SJCRH30 (cell line): ENCODE measurements around the gene PHOSPHO1. TPM values are rescaled to one million over a fixed set of nuclear protein-coding genes. Genes with fewer than 3 reads are reported as not detected.

Experiments
- DNase-seq, 2 experiments: peaks; one replicate each; pipeline ENCODE4 v3.0.0-alpha.2; 2015 to 2020
- H3K27ac ChIP-seq: fragments of 250-450 bp; sonication (Bioruptor Pico); 2 replicates; pipeline ENCODE4 v1.5.1; 2020; ENCODE audit warnings: mild to moderate bottlenecking, moderate library complexity
- H3K27me3 ChIP-seq: fragments of 250-450 bp; sonication (Bioruptor Pico); 2 replicates; pipeline ENCODE4 v1.5.1; 2020; ENCODE audit warnings: mild to moderate bottlenecking, moderate library complexity
- H3K36me3 ChIP-seq: fragments of 250-450 bp; sonication (Bioruptor Pico); 2 replicates; pipeline ENCODE4 v1.5.1; 2020; ENCODE audit warnings: mild to moderate bottlenecking, moderate library complexity
- H3K4me1 ChIP-seq: fragments of 250-450 bp; sonication (Bioruptor Pico); 2 replicates; pipeline ENCODE4 v1.5.1; 2020; ENCODE audit warnings: mild to moderate bottlenecking, moderate library complexity
- H3K4me3 ChIP-seq: fragments of 250-450 bp; sonication (Bioruptor Pico); 2 replicates; pipeline ENCODE4 v1.5.1; 2020; ENCODE audit warnings: mild to moderate bottlenecking, moderate library complexity
- H3K9me3 ChIP-seq: fragments of 250-450 bp; sonication (Bioruptor Pico); replicated peaks from 2 replicates; pipeline ENCODE4 v1.5.1; 2020; ENCODE audit warnings: mild to moderate bottlenecking, moderate library complexity
- total RNA-seq: library from RNA; depleted of rRNA; stranded (reverse); fragments of >200 nt; shearing (Covaris generic); gene quantifications from 2 replicates; pipeline ENCODE4 v1.2.3, GENCODE V29; 2014

Gene PHOSPHO1
- total RNA-seq, 1 experiment from 2014 or later = not detected

DNA sequence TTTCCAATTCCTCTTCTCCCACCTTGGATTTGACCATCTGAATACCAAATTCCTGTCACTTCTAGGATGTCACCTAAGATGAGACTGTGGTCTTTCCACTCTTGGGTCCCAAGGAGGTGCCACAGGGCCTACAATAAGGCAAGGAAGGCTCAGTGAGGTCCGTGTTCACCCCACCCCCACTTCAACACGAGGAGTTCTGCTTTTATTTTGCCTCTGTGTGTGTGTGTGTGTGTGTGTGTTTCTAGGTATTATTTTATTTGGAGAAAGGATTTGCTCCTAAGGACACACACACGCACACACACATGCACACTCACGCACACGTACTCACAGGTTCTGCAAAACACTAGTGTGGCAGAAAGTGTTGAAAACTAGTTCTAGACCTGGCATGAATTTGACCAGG, 24.5 kb upstream of the PHOSPHO1 start:
- Histone ChIP-seq H3K27me3 (no peaks in the 10 kb centered on the region), H3K9me3 (no peaks in the 10 kb centered on the region), H3K36me3 (no peaks in the 10 kb centered on the region), H3K27ac (no peak overlapping the region), H3K4me3 (no peak overlapping the region), H3K4me1 (no peaks in the 10 kb centered on the region)
- DNase-seq = no peak

- Histone ChIP-seq H3K4me3 (no peak overlapping the region), H3K9me3 (no peaks in the 10 kb centered on the region), H3K36me3 (no peaks in the 10 kb centered on the region), H3K27ac (no peak overlapping the region), H3K27me3 (no peaks in the 10 kb centered on the region), H3K4me1 (no peaks in the 10 kb centered on the region)
- no peak for DNase-seq
Measured at GRCh38 chr17:49254066-49254465, 23.5 kb upstream of the PHOSPHO1 start.

- no peak overlapping the region for H3K27ac ChIP-seq
- no peaks in the 10 kb centered on the region for H3K9me3 ChIP-seq
- no peak for DNase-seq
- H3K36me3 ChIP-seq = no peaks in the 10 kb centered on the region
- H3K4me3 ChIP-seq = no peak overlapping the region
- H3K4me1 ChIP-seq = no peaks in the 10 kb centered on the region
- no peaks in the 10 kb centered on the region for H3K27me3 ChIP-seq
Measured at GRCh38 chr17:49252148-49252695, 21.6 kb upstream of the PHOSPHO1 start.

GRCh38 chr17:49249890-49250522, 19.4 kb upstream of the PHOSPHO1 start:
- Histone ChIP-seq H3K9me3 (no peaks in the 10 kb centered on the region), H3K27ac (no peak overlapping the region), H3K27me3 (no peaks in the 10 kb centered on the region), H3K36me3 (no peaks in the 10 kb centered on the region), H3K4me1 (no peaks in the 10 kb centered on the region), H3K4me3 (no peak overlapping the region)
- DNase-seq = no peak

DNA sequence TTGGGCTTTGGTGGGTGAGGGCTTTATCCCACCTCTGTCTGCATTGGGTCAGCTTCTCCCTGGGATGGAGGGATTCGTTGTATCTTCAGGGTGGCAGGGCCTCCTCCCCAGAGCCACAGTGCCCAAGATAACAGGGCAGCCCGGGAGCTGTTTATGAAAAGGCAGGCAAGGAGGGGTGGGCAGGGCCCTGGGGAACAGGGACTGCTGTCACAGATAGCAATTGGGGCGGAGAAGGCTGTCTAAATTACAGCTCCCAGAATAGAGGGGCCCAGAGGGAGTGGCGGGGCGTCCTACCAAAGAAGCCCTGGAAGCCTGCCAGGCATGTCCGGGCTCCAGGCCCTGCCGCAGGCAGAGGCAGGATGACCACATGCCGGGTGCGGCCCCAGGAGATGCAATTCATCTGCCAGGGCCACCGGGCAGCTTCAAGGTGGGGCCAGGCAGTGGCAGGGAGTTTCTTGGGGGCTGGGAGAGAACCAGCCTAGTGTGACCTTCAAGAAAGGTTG, 18.8 kb upstream of the PHOSPHO1 start:
- Histone ChIP-seq H3K27ac (no peak overlapping the region), H3K4me1 (no peaks in the 10 kb centered on the region), H3K27me3 (no peaks in the 10 kb centered on the region), H3K36me3 (no peaks in the 10 kb centered on the region), H3K9me3 (no peaks in the 10 kb centered on the region), H3K4me3 (no peak overlapping the region)
- DNase-seq = peak; percentile 55 to 58

GRCh38 chr17:49247944-49248343, 17.4 kb upstream of the PHOSPHO1 start:
- DNase-seq = no peak
- no peaks in the 10 kb centered on the region for H3K9me3 ChIP-seq
- no peak overlapping the region for H3K4me3 ChIP-seq
- H3K27ac ChIP-seq = no peak overlapping the region
- no peaks in the 10 kb centered on the region for H3K27me3 ChIP-seq
- no peaks in the 10 kb centered on the region for H3K36me3 ChIP-seq
- no peaks in the 10 kb centered on the region for H3K4me1 ChIP-seq

- Histone ChIP-seq H3K36me3 (no peaks in the 10 kb centered on the region), H3K4me1 (no peaks in the 10 kb centered on the region)
Measured at GRCh38 chr17:49244839-49245238, 14.3 kb upstream of the PHOSPHO1 start.

GRCh38 chr17:49242813-49243212, 12.2 kb upstream of the PHOSPHO1 start:
- DNase-seq = no peak
- Histone ChIP-seq H3K36me3 (no peaks in the 10 kb centered on the region), H3K4me3 (no peak overlapping the region), H3K4me1 (no peaks in the 10 kb centered on the region), H3K27me3 (no peaks in the 10 kb centered on the region), H3K9me3 (no peaks in the 10 kb centered on the region), H3K27ac (no peak overlapping the region)

More at GRCh38 chr17:49244839-49245238, 14.3 kb upstream of the PHOSPHO1 start:
- H3K27ac ChIP-seq = no peak overlapping the region
- H3K27me3 ChIP-seq = no peaks in the 10 kb centered on the region
- no peak overlapping the region for H3K4me3 ChIP-seq
- no peaks in the 10 kb centered on the region for H3K9me3 ChIP-seq
- no peak for DNase-seq

DNA sequence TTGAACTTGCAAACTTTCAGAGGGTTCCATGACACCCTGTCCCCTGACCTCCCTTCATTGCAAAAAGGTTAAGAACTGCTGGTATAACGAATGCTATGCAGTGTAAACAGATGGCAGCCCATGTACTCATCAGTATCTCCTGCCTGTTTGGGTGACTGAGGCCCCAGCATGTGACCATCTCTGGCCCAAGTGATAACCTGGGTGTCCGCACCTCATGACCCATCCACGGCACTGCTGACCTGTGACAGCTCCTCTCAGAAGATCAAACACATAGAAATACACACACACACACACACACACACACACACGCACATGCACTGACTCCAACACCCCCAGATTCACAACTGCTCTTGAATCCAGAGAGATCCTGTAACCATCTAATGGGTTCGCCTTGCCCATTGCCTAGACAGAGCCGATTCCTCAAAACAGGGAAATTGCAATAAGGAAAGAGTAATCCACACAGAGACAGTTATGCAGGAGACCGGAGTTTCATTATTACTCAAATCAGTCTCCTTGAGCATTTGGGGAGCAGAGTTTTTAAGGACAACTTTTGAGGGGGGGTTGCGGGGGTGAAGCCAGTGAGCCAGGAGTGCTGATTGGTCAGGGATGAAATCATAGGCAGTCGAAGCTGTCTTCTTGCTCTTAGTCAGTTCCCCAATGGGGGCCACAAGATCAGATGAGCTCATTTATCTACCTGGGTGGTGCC, 11.3 kb upstream of the PHOSPHO1 start:
- Histone ChIP-seq H3K27ac (no peak overlapping the region), H3K4me3 (no peak overlapping the region), H3K27me3 (no peaks in the 10 kb centered on the region), H3K4me1 (no peaks in the 10 kb centered on the region), H3K9me3 (no peaks in the 10 kb centered on the region), H3K36me3 (no peaks in the 10 kb centered on the region)
- no peak for DNase-seq

- Histone ChIP-seq H3K4me1 (no peaks in the 10 kb centered on the region), H3K27ac (no peak overlapping the region), H3K9me3 (no peaks in the 10 kb centered on the region), H3K4me3 (no peak overlapping the region), H3K36me3 (no peaks in the 10 kb centered on the region), H3K27me3 (no peaks in the 10 kb centered on the region)
- no peak for DNase-seq
Measured at GRCh38 chr17:49241040-49241439, 10.5 kb upstream of the PHOSPHO1 start.

GRCh38 chr17:49240619-49241018, 10.0 kb upstream of the PHOSPHO1 start:
- H3K4me1 ChIP-seq = no peaks in the 10 kb centered on the region
- no peaks in the 10 kb centered on the region for H3K9me3 ChIP-seq
- no peaks in the 10 kb centered on the region for H3K36me3 ChIP-seq
- H3K4me3 ChIP-seq = no peak overlapping the region
- H3K27ac ChIP-seq = no peak overlapping the region
- DNase-seq = no peak
- no peaks in the 10 kb centered on the region for H3K27me3 ChIP-seq

DNA sequence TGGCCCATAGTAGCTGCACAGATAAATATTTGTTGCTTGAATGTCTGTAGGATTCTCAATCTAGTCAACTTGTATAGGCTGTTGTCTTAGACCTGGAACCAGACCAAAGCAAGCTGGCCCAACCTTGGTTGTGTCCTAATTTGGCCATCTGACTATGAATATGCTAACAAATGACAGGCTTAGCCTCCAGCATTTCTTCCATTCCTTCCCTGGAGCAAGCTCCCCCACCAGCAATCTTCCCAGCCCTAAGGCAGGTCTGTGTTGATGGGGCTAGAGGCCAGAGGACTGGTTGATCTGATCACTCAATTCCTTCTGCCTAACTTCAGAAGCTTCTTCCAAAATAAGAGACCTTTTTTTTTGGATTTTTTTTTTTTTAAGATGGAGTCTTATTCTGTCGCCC, 9.4 kb upstream of the PHOSPHO1 start:
- no peaks in the 10 kb centered on the region for H3K36me3 ChIP-seq
- no peaks in the 10 kb centered on the region for H3K9me3 ChIP-seq
- H3K27me3 ChIP-seq = no peaks in the 10 kb centered on the region
- no peak overlapping the region for H3K27ac ChIP-seq
- no peak overlapping the region for H3K4me3 ChIP-seq
- no peaks in the 10 kb centered on the region for H3K4me1 ChIP-seq
- no peak for DNase-seq

DNA sequence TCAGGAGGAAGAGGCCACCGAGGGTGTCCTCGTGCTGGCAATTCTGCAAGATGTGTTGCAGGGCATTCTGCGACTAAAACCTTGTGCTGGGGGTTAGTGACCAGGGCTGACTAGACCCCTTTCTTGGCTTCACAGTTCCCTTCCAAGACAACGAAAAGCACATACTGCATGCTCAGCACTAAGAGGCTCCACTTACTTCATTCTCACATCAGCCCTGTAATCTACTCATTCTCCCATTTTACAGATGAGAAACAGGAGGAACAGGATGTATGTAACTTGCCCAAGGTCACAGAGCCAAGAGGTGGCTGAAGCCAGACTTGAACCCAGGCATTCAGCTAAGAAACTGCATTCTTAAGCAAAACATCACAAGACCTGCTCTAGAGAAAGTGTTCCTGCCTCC, 5.3 kb upstream of the PHOSPHO1 start:
- Histone ChIP-seq H3K27me3 (peaks cover 4% of the 10 kb centered on the region; the same call in 1 of the 2 replicates), H3K4me1 (no peaks in the 10 kb centered on the region), H3K9me3 (no peaks in the 10 kb centered on the region), H3K36me3 (no peaks in the 10 kb centered on the region), H3K27ac (no peak overlapping the region), H3K4me3 (no peak overlapping the region)
- DNase-seq = no peak

GRCh38 chr17:49234509-49235080, 4.0 kb upstream of the PHOSPHO1 start:
- Histone ChIP-seq H3K4me3 (no peak overlapping the region), H3K4me1 (no peaks in the 10 kb centered on the region), H3K27me3 (peaks cover 6% of the 10 kb centered on the region), H3K27ac (no peak overlapping the region), H3K36me3 (no peaks in the 10 kb centered on the region), H3K9me3 (no peaks in the 10 kb centered on the region)
- DNase-seq = no peak

GRCh38 chr17:49231563-49231894, 942 bp upstream of the PHOSPHO1 start:
- Histone ChIP-seq H3K27ac (no peak overlapping the region), H3K27me3 (peaks cover 9% of the 10 kb centered on the region)

More at GRCh38 chr17:49231563-49231894, 942 bp upstream of the PHOSPHO1 start:
- Histone ChIP-seq H3K9me3 (no peaks in the 10 kb centered on the region), H3K4me3 (no peak overlapping the region), H3K4me1 (0 out of 2 replicates have a peak, but pooled peaks cover 3% of the 10 kb centered on the region), H3K36me3 (no peaks in the 10 kb centered on the region)
- DNase-seq = no peak
